ENCODE data around the gene PPAN.

The PPAN gene

GRCh38 chr19:10092648-10093294 is 13.4 kb upstream of the PPAN start:
- no peak for DNase-seq (ENCODE audit: low spot score)

DNA sequence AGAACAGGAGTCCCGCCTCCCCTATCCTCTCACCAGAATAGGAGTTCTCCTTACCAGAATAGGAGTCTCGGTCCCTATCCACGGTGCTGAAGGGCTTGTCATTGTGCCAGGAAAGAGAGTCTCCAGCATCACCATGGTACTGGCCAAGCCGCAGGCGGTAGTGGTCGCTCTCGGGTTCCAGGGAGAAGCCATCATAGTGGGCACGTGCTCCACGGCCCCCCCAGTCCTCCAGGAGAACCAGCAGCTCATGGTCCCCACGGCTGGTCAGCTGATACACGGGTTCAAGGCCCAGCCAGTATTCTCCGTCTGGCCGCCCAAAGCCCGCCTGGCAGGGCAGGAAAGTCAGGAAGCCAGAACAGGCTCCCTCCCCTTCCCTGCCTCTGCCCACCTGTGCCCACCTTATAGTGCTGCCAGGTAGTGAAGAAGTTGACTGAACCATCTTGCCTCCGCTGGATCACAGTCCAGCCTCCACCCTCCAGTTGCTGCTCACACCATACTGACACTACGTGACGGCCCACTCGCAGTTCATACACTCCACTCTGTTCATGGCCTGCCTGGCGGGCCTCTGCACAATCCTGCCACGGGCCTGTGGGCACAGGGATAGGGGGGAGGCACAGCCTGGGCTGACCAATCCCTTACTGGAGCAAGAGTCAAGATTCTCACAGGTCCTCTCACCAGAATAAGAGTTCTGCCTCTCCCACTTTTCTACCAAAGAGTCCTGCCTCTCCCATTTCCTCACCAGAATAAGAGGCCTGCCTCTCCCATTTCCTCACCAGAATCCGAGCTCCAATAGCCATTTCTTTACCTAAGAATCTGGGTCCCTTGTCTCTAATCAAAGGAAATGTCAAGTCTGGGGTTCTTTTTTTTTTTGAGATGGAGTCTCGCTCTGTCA is 12.6 kb upstream of the PPAN start:
- no peak for DNase-seq (ENCODE audit: low spot score)

DNA sequence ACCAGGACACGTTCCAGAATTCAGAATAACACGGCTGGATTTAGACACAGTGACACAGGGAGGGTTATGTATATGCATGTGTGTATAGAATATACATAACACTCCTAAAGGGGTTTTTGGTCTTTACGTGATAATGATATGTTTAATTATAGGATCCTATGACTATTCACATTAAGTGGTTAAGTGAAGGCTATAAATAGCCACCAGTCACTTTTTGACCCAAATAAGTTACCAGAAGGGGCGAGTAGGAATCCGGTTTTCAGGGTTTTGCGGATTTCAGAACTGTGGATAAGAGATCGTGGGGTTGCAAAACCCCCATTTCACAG is 10.6 kb upstream of the PPAN start:
- peak; percentile 49 for DNase-seq (ENCODE audit: low spot score)

- peak; percentile 84 for DNase-seq (ENCODE audit: low spot score)
Measured at GRCh38 chr19:10095948-10096614, 10.1 kb upstream of the PPAN start.

- no peak for DNase-seq (ENCODE audit: low spot score)
Measured at GRCh38 chr19:10096615-10096963, 9.6 kb upstream of the PPAN start.

DNA sequence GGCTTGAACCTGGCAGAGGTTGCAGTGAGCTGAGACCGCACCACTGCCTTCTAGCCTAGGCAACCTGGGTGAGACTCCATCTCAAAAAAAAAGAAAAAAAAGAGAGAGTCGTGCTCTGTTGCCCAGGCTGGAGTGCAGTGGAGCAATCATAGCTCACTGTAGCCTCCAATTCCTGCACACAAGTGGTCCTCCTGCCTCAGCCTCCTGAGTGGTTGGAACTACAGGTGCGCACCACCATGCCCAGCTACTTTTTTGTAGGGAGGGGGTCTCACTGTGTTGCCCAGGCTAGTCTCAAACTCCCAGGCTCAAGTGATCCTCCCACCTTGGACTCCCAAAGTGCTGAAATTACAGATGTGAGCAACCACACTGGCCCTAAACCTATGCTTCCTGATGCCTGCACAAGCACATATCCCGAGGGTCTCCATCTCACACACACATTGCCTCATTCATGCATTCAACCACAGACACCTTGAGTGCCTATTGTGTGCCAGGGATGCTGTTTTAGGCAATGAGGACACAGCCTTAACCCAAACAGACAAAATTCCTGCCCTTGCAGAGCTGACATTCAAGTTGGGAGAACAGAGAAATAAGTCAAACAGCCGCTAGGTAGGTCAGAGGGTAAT is 5.9 kb upstream of the PPAN start:
- DNase-seq (ENCODE audit: low spot score), result no peak

DNA sequence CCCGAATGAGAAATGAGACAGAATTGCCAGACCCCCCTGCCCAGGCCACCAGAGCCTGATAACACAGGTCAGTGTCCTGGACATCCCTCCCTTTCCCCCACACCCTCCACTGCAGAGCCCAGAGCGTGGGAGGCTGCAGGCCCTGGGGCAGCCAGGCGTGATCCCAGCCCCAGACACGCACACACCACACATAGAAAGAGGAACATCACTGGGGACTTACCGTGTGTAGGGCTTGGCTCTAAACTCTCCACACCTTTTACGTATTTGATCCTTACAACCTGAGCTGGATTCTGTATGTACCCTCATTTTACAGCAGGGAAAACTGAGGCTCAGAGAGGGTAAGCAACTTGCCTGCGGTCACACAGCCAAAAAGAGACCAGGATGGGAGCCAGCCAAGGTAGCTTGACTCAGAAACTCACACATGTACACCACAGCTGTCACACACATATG is 3.4 kb upstream of the PPAN start:
- no peak for DNase-seq (ENCODE audit: low spot score)

- DNase-seq (ENCODE audit: low spot score), result no peak
Measured at GRCh38 chr19:10104130-10104513, 2.0 kb upstream of the PPAN start.

DNA sequence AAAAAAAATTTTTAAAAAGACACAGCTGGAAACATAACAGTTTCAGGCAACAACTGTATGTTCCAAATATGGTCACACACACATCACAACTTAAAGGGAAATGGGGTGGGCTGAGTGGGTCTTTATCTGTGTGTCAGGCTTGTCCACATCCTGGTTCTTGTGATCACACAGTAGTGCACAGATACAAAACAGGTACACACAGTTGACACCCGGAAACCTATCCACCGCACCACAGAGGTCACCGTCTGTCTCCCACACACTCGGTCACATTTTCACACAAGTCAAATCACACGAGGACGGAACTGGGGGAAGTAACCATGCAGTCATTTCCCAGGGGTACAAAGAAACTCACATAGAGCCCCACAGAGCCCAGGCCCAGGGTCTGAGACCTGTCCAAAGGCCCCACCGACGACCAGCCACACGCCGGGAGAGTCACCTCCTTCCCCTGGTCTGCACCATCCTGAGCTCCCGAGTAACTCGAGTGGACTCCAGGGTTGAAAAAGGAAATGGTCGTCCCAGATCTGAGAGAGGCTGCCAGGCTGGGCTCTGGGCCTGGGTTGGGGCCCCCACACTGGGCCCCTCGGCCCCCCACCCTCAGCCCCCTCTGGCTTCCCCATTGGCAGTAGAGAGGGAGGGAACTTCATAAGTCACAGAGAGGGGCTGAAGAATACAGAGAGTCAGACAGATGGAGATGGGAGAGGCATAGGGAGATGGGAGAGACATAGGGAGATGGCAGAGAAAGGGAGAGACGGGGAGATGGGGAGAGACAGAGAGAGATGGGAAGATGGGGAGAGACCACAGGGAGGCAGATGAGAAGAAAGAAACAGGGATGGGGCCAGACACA is 1.3 kb upstream of the PPAN start:
- DNase-seq (ENCODE audit: low spot score), result no peak

DNA sequence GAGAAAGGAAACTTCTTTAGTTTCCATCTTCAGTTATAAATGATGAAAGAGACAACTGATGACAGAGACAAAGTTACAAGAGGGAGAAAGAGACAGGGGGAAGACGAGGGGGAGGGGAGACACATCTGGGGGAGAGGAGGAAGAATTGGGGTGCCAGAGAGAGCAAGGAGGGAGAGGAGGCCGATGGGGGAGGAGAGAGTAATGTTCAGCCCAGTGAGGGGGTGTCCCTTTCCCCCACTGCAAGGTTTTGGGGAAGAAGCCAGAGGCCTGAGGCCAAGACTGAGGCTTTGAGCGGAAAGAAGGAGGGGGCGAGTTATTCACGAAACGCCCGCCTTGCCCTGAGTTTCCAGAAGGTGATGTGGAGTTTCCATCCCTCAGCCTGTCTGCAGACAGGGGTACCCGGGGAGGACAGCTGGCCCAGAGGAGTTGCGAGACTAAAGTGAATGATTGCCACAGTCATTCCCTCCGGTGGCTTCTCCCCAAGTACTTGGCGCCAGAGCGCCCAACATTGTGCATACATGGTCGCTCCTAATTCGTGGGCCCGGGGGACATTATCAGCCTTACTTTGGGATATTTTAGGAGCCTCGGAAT is 558 bp upstream of the PPAN start:
- DNase-seq (ENCODE audit: low spot score), result no peak

DNA sequence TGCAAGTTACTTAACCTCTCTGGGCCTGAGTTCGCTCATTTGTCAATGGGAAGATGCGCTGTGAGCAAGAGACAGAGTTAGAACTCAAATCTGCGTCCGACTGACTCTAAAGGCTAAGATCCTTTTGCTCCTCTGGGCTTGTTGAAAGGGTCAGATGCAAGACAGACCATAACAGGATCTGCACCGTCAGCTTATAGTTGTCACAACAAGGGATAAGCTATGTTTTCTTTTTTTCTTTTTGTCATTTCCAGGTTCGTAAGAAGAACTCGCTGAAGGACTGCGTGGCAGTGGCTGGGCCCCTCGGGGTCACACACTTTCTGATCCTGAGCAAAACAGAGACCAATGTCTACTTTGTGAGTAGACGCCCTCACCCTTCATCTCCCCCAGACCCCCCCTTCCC is 1.1 kb downstream of the PPAN start:
- DNase-seq (ENCODE audit: low spot score), result no peak

- DNase-seq (ENCODE audit: low spot score), result no peak
Measured at GRCh38 chr19:10107817-10108367, 1.7 kb downstream of the PPAN start.

GRCh38 chr19:10109528-10109927 is 3.4 kb downstream of the PPAN start:
- DNase-seq (ENCODE audit: low spot score), result no peak

DNA sequence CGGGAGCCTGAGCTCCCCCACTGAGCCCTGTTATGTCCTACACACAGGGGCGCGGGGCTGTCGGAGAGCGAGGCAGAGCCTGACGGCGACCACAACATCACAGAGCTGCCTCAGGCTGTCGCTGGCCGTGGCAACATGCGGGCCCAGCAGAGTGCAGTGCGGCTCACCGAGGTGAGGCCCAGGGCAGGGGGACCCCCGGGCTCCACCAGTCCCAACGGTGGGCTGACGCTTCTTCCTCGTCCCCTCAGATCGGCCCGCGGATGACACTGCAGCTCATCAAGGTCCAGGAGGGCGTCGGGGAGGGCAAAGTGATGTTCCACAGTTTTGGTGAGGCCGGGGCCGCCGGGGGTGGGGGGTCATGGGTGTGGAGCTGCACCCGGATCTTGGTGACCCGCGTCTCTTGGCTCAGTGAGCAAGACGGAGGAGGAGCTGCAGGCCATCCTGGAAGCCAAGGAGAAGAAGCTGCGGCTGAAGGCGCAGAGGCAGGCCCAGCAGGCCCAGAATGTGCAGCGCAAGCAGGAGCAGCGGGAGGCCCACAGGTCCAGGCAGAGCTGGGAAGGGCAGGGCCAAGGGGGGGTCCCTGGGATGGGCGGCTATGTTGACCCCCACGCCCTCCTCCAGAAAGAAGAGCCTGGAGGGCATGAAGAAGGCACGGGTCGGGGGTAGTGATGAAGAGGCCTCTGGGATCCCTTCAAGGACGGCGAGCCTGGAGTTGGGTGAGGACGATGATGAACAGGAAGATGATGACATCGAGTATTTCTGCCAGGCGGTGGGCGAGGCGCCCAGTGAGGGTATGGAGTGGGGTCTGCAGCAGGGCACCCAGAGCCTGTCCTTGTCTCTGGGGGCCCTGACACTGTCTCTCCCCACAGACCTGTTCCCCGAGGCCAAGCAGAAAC is 4.2 kb downstream of the PPAN start:
- no peak for DNase-seq (ENCODE audit: low spot score)

DNA sequence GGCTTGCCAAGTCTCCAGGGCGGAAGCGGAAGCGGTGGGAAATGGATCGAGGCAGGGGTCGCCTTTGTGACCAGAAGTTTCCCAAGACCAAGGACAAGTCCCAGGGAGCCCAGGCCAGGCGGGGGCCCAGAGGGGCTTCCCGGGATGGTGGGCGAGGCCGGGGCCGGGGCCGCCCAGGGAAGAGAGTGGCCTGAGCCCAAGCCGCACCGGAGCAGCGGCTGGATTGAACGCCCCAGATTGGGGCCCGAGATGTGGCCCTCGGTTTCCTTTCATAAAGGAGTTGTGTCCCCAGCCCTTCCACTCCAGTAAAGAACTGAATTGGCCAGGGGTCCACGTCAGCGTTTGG is 4.8 kb downstream of the PPAN start:
- DNase-seq (ENCODE audit: low spot score), result no peak

DNA sequence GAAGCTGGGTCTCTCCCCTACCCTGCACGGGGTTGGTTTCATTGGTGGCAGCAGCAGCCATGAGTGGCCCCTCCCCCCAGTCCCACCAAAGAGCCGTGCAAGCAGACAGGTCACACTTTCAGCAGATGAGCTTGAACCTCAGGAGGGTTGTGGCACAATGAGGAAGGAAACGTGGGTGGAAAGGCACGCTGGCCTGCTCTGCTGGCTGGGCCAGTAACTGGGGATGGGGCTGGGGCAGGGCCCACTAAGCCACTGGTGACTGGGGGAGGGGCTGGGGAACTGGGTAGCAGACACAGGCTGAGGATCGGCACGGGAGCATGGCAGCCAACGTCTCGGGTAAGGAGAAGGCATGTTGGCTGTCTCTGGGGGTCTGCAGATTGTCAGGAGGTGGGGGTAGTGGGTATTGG is 5.2 kb downstream of the PPAN start, which contains the start of gene P2RY11:
TSS of gene P2RY11 (plus strand) at position 289 of the 407 bp plus-strand sequence. CDS start at position 318, 29 bp downstream.
- DNase-seq (ENCODE audit: low spot score), result peak; percentile 59

GRCh38 chr19:10112037-10112761 is 6.0 kb downstream of the PPAN start:
- DNase-seq (ENCODE audit: low spot score), result no peak

DNA sequence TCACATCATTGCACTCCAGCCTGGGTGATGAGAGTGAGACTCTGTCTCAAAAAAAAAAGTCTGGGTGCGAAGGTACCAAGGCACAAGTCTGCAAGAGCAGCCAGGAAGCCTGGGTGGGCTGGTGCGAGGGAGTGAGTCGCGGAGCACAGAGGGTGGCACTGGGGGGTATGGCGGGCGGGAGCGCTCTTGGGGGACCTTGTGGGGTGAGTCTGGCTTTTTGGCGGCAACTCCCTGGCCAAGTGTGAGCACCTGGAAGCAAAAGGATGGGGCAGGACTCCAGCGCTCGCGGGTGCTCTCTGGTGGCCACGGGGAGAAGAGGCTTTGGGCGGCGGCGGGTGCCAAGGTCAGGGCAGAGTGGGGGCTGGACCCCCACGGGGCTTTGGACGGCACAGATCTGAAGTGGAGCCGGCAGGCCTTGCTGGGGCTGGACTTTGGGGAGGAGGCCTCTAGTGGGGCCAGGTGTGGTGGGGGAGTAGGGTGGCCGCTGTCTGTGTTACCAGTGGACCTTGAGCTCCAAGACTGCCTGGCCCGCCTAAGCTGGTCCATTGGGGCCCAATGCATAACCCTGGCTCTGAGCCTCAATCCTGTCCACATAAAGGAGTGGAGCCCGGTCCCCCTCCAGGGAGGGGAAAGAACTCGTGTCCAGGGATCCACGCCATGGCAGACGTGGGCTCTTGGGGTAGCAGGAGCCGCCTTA is 6.9 kb downstream of the PPAN start:
- no peak for DNase-seq (ENCODE audit: low spot score)

- DNase-seq (ENCODE audit: low spot score), result no peak
Measured at GRCh38 chr19:10113592-10113963, 7.4 kb downstream of the PPAN start.

Measured in pons (tissue), 1 donor.